Neural progenitor cell (in vitro differentiated cells): ENCODE measurements around the gene SPAAR. TPM values are rescaled to one million over a fixed set of nuclear protein-coding genes. Genes with fewer than 3 reads are reported as not detected.
"Not testable (repeated sequence)": the region's sequence is repeated elsewhere in the genome, so short reads cannot be mapped to it uniquely, and the experiment has no call there.

Experiments used
- DNase-seq: peaks from one replicate; pipeline ENCODE4 v3.0.0-alpha.2; 2016; ENCODE audit warnings: low spot score
- H2AFZ ChIP-seq: fragments of 200-600 bp; sonication (generic); replicated peaks from 2 replicates; pipeline ENCODE4 v1.6.1; 2016; ENCODE audit warnings: antibody characterized with exemption
- H3F3A ChIP-seq: fragments of 200-600 bp; sonication (generic); 2 replicates; pipeline ENCODE4 v1.6.1; 2016; ENCODE audit warnings: antibody characterized with exemption, low read depth
- H3K27ac ChIP-seq: fragments of 200-600 bp; sonication (generic); 2 replicates; pipeline ENCODE4 v1.5.1; 2016; ENCODE audit warnings: mild to moderate bottlenecking
- H3K27me3 ChIP-seq: fragments of 200-600 bp; sonication (generic); 2 replicates; pipeline ENCODE4 v1.6.1; 2016; ENCODE audit warnings: mild to moderate bottlenecking, moderate library complexity
- H3K36me3 ChIP-seq: fragments of 200-600 bp; sonication (generic); 2 replicates; pipeline ENCODE4 v1.5.1; 2016
- H3K4me1 ChIP-seq: fragments of 200-600 bp; sonication (generic); 2 replicates; pipeline ENCODE4 v1.6.1; 2016; ENCODE audit warnings: mixed run types
- H3K4me2 ChIP-seq: fragments of 200-600 bp; sonication (generic); 2 replicates; pipeline ENCODE4 v1.6.1; 2016
- H3K4me3 ChIP-seq: fragments of 200-600 bp; sonication (generic); 2 replicates; pipeline ENCODE4 v1.5.1; 2016
- H3K79me2 ChIP-seq: fragments of 200-600 bp; sonication (generic); 2 replicates; pipeline ENCODE4 v1.6.1; 2016; ENCODE audit warnings: low read depth
- H3K9ac ChIP-seq: fragments of 200-600 bp; sonication (generic); 2 replicates; pipeline ENCODE4 v1.6.1; 2016
- H3K9me3 ChIP-seq: fragments of 200-600 bp; sonication (generic); 2 replicates; pipeline ENCODE4 v1.5.1; 2016; ENCODE audit warnings: low read depth
- H4K20me1 ChIP-seq: fragments of 200-600 bp; sonication (generic); 2 replicates; pipeline ENCODE4 v1.6.1; 2016; ENCODE audit warnings: low read depth
- H3K27ac Mint-ChIP-seq: 3 replicates; pipeline ENCODE4 v1.8.0; 2021; ENCODE audit warnings: mixed read lengths
- H3K27me3 Mint-ChIP-seq: 2 replicates; pipeline ENCODE4 v1.8.0; 2022; ENCODE audit warnings: low read depth, mild to moderate bottlenecking, inconsistent platforms, moderate library complexity, mixed read lengths; ENCODE audit not compliant: insufficient read depth
- H3K36me3 Mint-ChIP-seq: 3 replicates; pipeline ENCODE4 v1.8.0; 2021; ENCODE audit warnings: mixed read lengths
- H3K4me1 Mint-ChIP-seq: 3 replicates; pipeline ENCODE4 v1.8.0; 2021; ENCODE audit warnings: mixed read lengths
- H3K4me3 Mint-ChIP-seq: 3 replicates; pipeline ENCODE4 v1.8.0; 2021; ENCODE audit warnings: mild to moderate bottlenecking, moderate library complexity, mixed read lengths
- H3K9me3 Mint-ChIP-seq: 3 replicates; pipeline ENCODE4 v1.8.0; 2020; ENCODE audit warnings: mixed read lengths
- CTCF ChIP-seq: fragments of 200-600 bp; sonication (generic); IDR thresholded peaks from 2 replicates; pipeline ENCODE4 v1.5.1; 2017; ENCODE audit warnings: antibody characterized with exemption, mild to moderate bottlenecking
- EZH2 ChIP-seq: fragments of 200-600 bp; sonication (generic); IDR thresholded peaks from 2 replicates; pipeline ENCODE4 v1.6.1; 2017; ENCODE audit warnings: antibody characterized with exemption, mild to moderate bottlenecking, moderate library complexity
- EZH2phosphoT487 ChIP-seq: fragments of 200-600 bp; sonication (generic); IDR thresholded peaks from 2 replicates; pipeline ENCODE4 v1.6.1; 2017; ENCODE audit warnings: antibody characterized with exemption
- total RNA-seq: library from RNA; depleted of rRNA; stranded (reverse); fragments of >200 nt; gene quantifications from 2 replicates; pipeline ENCODE4 v1.2.3, GENCODE V29; 2015; ENCODE audit warnings: low replicate concordance

Gene SPAAR
- total RNA-seq, 1 donor from 2014 or later, result not detected

- Mint-ChIP-seq H3K27ac (no peak overlapping the region), H3K4me3 (no peak overlapping the region), H3K4me1 (no peaks in the 10 kb centered on the region), H3K9me3 (peaks cover under 1% of the 10 kb centered on the region), H3K36me3 (no peaks in the 10 kb centered on the region), H3K27me3 (peaks cover 3% of the 10 kb centered on the region)
- Histone ChIP-seq H3K4me1 (no peaks in the 10 kb centered on the region), H3K4me3 (no peak overlapping the region), H3F3A (peaks cover 7% of the 10 kb centered on the region), H3K36me3 (no peaks in the 10 kb centered on the region), H2AFZ (no peak overlapping the region), H3K27me3 (no peaks in the 10 kb centered on the region), H3K9ac (no peak overlapping the region), H3K27ac (no peak overlapping the region), H3K9me3 (no peaks in the 10 kb centered on the region), H4K20me1 (no peaks in the 10 kb centered on the region), H3K79me2 (no peaks in the 10 kb centered on the region), H3K4me2 (no peak overlapping the region)
- no peak for TF ChIP-seq EZH2phosphoT487
- peak; percentile 100 for TF ChIP-seq CTCF
- peak; percentile 84 for DNase-seq
Measured at GRCh38 chr9:35882263-35882848, 26.9 kb upstream of the SPAAR start.

- no peak overlapping the region for H3K4me2 ChIP-seq
- no peaks in the 10 kb centered on the region for H3K36me3 Mint-ChIP-seq
Measured at GRCh38 chr9:35882996-35883395, 26.3 kb upstream of the SPAAR start.

DNA sequence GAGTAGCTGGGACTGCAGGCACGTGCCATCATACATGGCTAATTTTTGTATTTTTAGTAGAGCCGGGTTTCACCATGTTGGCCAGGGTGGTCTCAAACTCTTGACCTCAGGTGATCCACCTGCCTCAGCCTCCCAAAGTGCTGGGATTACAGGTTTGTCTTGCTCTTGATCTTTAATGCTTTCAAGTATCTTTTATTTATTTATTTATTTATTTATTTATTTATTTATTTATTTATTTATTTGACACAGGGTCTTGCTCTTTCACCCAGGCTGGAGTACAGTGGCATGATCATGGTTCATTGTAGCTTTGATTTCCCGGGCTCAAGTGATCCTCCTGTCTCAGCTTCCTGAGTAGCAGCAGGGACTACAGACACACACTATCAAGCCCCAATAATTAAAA lies 24.4 kb upstream of the SPAAR start:
- H3K9ac ChIP-seq, result not testable (repeated sequence)

More at GRCh38 chr9:35882996-35883395, 26.3 kb upstream of the SPAAR start:
- Mint-ChIP-seq H3K27me3 (peaks cover 3% of the 10 kb centered on the region), H3K4me1 (no peaks in the 10 kb centered on the region), H3K9me3 (no peaks in the 10 kb centered on the region), H3K27ac (no peak overlapping the region), H3K4me3 (no peak overlapping the region)
- no peaks in the 10 kb centered on the region for H3K27me3 ChIP-seq
- no peak for TF ChIP-seq CTCF
- TF ChIP-seq EZH2phosphoT487, result no peak
- TF ChIP-seq EZH2, result no peak
- no peak for DNase-seq
- no peak overlapping the region for H3K4me3 ChIP-seq
- no peaks in the 10 kb centered on the region for H4K20me1 ChIP-seq
- no peak overlapping the region for H3K9ac ChIP-seq
- H3K79me2 ChIP-seq, result no peaks in the 10 kb centered on the region
- H3K36me3 ChIP-seq, result no peaks in the 10 kb centered on the region
- no peaks in the 10 kb centered on the region for H3K4me1 ChIP-seq
- no peak overlapping the region for H3K27ac ChIP-seq
- no peaks in the 10 kb centered on the region for H3K9me3 ChIP-seq
- H2AFZ ChIP-seq, result no peak overlapping the region
- peaks cover 7% of the 10 kb centered on the region for H3F3A ChIP-seq

DNA sequence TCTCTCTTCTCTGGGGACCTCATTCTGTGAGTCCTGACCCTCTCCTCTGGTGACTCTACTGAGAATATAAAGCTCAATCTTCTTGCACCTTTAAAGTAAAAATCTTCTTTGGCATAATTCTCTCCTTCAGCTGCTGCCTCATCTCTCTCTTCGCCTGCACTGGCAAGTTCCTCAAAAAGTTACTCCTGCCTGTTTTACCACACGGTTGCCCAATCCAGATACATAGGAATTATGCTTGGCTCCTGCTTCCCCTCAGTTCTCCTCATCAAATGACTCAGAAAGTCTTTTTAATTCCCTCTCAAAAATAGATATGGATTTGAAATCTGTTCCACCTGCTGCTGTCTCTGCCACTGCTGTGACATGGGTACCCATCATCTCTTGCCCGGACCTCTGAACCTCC lies 17.6 kb upstream of the SPAAR start:
- Histone ChIP-seq H3K4me2 (no peak overlapping the region), H3F3A (no peaks in the 10 kb centered on the region), H3K27ac (no peak overlapping the region), H3K36me3 (no peaks in the 10 kb centered on the region), H3K9me3 (no peaks in the 10 kb centered on the region), H3K4me1 (no peaks in the 10 kb centered on the region), H3K4me3 (no peak overlapping the region), H3K9ac (no peak overlapping the region), H4K20me1 (no peaks in the 10 kb centered on the region), H2AFZ (no peak overlapping the region), H3K79me2 (no peaks in the 10 kb centered on the region), H3K27me3 (no peaks in the 10 kb centered on the region)
- DNase-seq, result no peak
- Mint-ChIP-seq H3K4me3 (no peak overlapping the region), H3K9me3 (no peaks in the 10 kb centered on the region), H3K4me1 (no peaks in the 10 kb centered on the region), H3K27ac (no peak overlapping the region), H3K27me3 (peaks cover 8% of the 10 kb centered on the region), H3K36me3 (no peaks in the 10 kb centered on the region)
- TF ChIP-seq EZH2phosphoT487, result no peak
- no peak for TF ChIP-seq CTCF
- TF ChIP-seq EZH2, result no peak

More for the DNA sequence above, 24.4 kb upstream of the SPAAR start:
- H3K4me1 ChIP-seq, H3K27ac ChIP-seq, H3K4me1 Mint-ChIP-seq, H3K27ac Mint-ChIP-seq, H3K27me3 ChIP-seq, H3F3A ChIP-seq, H3K4me3 ChIP-seq, H4K20me1 ChIP-seq, H3K36me3 Mint-ChIP-seq, H3K79me2 ChIP-seq, H3K4me3 Mint-ChIP-seq, H3K9me3 ChIP-seq, H3K4me2 ChIP-seq, H3K36me3 ChIP-seq, H2AFZ ChIP-seq, H3K9me3 Mint-ChIP-seq, H3K27me3 Mint-ChIP-seq, DNase-seq: not testable (repeated sequence)
